Measurements from ENCODE around the gene SRRM5. TPM values are rescaled to one million over a fixed set of nuclear protein-coding genes. Genes with fewer than 3 reads are reported as not detected.

The SRRM5 gene
- total and polyA plus RNA-seq, 2 of the 13 experiments (the other 11 are each of a cell fraction or from before 2014, with no cell fraction given): 0.11 to 0.16 TPM

DNA sequence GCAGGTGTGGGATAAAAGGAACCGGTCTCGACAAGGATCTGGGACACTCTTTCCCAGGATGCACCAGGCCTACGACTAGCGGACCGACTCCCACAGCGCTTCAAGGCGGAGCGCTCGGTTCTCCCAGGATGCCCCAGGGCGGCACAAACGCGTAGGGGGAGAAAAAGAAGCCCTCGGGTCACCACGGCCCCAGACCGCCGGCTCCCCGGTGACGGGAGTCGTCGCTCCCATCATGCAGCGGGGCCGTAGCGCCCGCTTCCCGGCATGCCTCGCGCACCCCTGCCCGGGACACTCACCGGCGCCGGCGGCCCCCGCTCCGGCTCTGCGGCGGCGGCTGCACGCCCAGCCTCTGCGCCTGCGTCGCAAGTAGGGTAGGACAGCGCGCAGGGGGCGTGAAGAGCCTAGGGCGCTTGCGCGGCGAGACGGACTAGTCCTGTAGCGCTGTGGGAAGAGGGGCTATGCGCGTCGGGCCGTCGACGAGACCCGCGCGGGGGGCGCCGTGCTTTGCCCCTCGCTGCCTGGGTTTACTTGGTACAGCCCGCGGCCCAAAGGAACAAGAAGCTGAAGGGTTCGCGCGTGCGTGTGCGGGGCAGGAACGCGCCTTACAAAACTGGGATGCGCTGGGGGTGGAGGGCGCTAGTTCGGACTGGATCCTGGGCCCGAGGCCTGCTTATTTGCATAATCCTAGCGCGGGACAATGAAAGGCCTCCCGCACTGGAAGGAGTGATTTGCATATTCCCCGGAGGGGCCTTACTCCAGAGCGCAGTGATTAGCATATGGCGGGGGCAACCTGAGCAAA, 7.6 kb downstream of the SRRM5 start, which contains the start of gene ZNF428 (continued):
- TF ChIP-seq, protein P1, sequence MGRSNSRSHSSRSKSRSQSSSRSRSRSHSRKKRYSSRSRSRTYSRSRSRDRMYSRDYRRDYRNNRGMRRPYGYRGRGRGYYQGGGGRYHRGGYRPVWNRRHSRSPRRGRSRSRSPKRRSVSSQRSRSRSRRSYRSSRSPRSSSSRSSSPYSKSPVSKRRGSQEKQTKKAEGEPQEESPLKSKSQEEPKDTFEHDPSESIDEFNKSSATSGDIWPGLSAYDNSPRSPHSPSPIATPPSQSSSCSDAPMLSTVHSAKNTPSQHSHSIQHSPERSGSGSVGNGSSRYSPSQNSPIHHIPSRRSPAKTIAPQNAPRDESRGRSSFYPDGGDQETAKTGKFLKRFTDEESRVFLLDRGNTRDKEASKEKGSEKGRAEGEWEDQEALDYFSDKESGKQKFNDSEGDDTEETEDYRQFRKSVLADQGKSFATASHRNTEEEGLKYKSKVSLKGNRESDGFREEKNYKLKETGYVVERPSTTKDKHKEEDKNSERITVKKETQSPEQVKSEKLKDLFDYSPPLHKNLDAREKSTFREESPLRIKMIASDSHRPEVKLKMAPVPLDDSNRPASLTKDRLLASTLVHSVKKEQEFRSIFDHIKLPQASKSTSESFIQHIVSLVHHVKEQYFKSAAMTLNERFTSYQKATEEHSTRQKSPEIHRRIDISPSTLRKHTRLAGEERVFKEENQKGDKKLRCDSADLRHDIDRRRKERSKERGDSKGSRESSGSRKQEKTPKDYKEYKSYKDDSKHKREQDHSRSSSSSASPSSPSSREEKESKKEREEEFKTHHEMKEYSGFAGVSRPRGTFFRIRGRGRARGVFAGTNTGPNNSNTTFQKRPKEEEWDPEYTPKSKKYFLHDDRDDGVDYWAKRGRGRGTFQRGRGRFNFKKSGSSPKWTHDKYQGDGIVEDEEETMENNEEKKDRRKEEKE (IDR thresholded peaks at IDR 0.05): no peak
- TF ChIP-seq TBX3 (IDR thresholded peaks at IDR 0.05; ENCODE audit: borderline replicate concordance): no peak
- no peak for TF ChIP-seq ZNF615 (CRISPR knock-in tag; IDR thresholded peaks at IDR 0.05; ENCODE audit: borderline replicate concordance)
- peak; percentile 25; the same call in 1 of the 2 replicates for TF ChIP-seq TBP (CRISPR knock-in tag; IDR thresholded peaks at IDR 0.05)
- TF ChIP-seq, protein P2, sequence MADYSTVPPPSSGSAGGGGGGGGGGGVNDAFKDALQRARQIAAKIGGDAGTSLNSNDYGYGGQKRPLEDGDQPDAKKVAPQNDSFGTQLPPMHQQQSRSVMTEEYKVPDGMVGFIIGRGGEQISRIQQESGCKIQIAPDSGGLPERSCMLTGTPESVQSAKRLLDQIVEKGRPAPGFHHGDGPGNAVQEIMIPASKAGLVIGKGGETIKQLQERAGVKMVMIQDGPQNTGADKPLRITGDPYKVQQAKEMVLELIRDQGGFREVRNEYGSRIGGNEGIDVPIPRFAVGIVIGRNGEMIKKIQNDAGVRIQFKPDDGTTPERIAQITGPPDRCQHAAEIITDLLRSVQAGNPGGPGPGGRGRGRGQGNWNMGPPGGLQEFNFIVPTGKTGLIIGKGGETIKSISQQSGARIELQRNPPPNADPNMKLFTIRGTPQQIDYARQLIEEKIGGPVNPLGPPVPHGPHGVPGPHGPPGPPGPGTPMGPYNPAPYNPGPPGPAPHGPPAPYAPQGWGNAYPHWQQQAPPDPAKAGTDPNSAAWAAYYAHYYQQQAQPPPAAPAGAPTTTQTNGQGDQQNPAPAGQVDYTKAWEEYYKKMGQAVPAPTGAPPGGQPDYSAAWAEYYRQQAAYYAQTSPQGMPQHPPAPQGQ (CRISPR knock-in tag; IDR thresholded peaks at IDR 0.05; ENCODE audit: borderline replicate concordance): no peak
- TF ChIP-seq RAD51 (IDR thresholded peaks at IDR 0.05; ENCODE audit: borderline replicate concordance): no peak
- no peak for TF ChIP-seq ZNF501 (CRISPR knock-in tag; IDR thresholded peaks at IDR 0.05)
- no peak for TF ChIP-seq SMARCE1 (IDR thresholded peaks at IDR 0.05; ENCODE audit: borderline replicate concordance)
- TF ChIP-seq DR1 (CRISPR knock-in tag; IDR thresholded peaks at IDR 0.05): peak; percentile 72
- TF ChIP-seq TGIF2 (CRISPR knock-in tag; IDR thresholded peaks at IDR 0.05): no peak
- TF ChIP-seq FOXA1 (IDR thresholded peaks at IDR 0.05): no peak
- TF ChIP-seq FOXA1 (CRISPR knock-in tag; IDR thresholded peaks at IDR 0.05): no peak
- TF ChIP-seq, protein P3, sequence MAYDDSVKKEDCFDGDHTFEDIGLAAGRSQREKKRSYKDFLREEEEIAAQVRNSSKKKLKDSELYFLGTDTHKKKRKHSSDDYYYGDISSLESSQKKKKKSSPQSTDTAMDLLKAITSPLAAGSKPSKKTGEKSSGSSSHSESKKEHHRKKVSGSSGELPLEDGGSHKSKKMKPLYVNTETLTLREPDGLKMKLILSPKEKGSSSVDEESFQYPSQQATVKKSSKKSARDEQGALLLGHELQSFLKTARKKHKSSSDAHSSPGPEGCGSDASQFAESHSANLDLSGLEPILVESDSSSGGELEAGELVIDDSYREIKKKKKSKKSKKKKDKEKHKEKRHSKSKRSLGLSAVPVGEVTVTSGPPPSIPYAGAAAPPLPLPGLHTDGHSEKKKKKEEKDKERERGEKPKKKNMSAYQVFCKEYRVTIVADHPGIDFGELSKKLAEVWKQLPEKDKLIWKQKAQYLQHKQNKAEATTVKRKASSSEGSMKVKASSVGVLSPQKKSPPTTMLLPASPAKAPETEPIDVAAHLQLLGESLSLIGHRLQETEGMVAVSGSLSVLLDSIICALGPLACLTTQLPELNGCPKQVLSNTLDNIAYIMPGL (CRISPR knock-in tag; IDR thresholded peaks at IDR 0.05; ENCODE audit: borderline replicate concordance in 1 of 2, low read depth in 1 of 2): peak in 1 of 2 experiments; percentile 87; a peak in 2 of 4 replicates
- TF ChIP-seq TMF1 (CRISPR knock-in tag; IDR thresholded peaks at IDR 0.05; ENCODE audit: low read depth): 0 out of 2 replicates have a peak, but pooled peaks have one; percentile 40
- peak; percentile 15 for TF ChIP-seq XRCC5 (optimal IDR thresholded peaks at IDR 0.05; ENCODE audit: low read length)
- peak; percentile 20; the same call in 1 of the 2 replicates for TF ChIP-seq YEATS2 (CRISPR knock-in tag; IDR thresholded peaks at IDR 0.05; ENCODE audit: borderline replicate concordance)
- TF ChIP-seq NKX3-1 (CRISPR knock-in tag; IDR thresholded peaks at IDR 0.05): 0 out of 2 replicates have a peak, but pooled peaks have one; percentile 12
- TF ChIP-seq SRSF1 (optimal IDR thresholded peaks at IDR 0.05; ENCODE audit: low read depth, low read length): peak; percentile 80
- no peak for TF ChIP-seq MAFG (CRISPR knock-in tag; IDR thresholded peaks at IDR 0.05)
- TF ChIP-seq ZMYM4 (CRISPR knock-in tag; IDR thresholded peaks at IDR 0.05): peak; percentile 10; the same call in 1 of the 2 replicates
- 0 out of 2 replicates have a peak, but pooled peaks have one; percentile 26 for TF ChIP-seq GTF3A (CRISPR knock-in tag; conservative IDR thresholded peaks at IDR 0.05)
- TF ChIP-seq, protein P4, sequence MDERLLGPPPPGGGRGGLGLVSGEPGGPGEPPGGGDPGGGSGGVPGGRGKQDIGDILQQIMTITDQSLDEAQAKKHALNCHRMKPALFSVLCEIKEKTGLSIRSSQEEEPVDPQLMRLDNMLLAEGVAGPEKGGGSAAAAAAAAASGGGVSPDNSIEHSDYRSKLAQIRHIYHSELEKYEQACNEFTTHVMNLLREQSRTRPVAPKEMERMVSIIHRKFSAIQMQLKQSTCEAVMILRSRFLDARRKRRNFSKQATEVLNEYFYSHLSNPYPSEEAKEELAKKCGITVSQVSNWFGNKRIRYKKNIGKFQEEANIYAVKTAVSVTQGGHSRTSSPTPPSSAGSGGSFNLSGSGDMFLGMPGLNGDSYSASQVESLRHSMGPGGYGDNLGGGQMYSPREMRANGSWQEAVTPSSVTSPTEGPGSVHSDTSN (CRISPR knock-in tag; IDR thresholded peaks at IDR 0.05): no peak
- no peak for TF ChIP-seq ATAD3A (CRISPR knock-in tag; IDR thresholded peaks at IDR 0.05)

Measured in HepG2 (cell line).